GM23338 (cell line): ENCODE data around the gene MAP1LC3B. TPM values are rescaled to one million over a fixed set of nuclear protein-coding genes. Genes with fewer than 3 reads are reported as not detected.

ENCODE experiments used
- ATAC-seq: fragments of 200-7000 bp; cut with Tn5 transposase; 3 replicates; pipeline ENCODE4 v1.9.1; 2020
- DNase-seq: peaks from one replicate; pipeline ENCODE4 v3.0.0-alpha.2; 2015; ENCODE audit warnings: low spot score
- H2AFZ ChIP-seq: fragments of 200-600 bp; sonication (generic); 2 replicates; pipeline ENCODE4 v1.8.0; 2016; ENCODE audit warnings: antibody characterized with exemption, mild to moderate bottlenecking, moderate library complexity
- H3F3A ChIP-seq: fragments of 200-600 bp; sonication (generic); replicated peaks from 2 replicates; pipeline ENCODE4 v1.8.0; 2017; ENCODE audit warnings: antibody characterized with exemption, mixed run types, low read depth
- H3K27ac ChIP-seq: fragments of 200-600 bp; sonication (generic); 2 replicates; pipeline ENCODE4 v1.6.1; 2016; ENCODE audit warnings: low read depth
- H3K27me3 ChIP-seq: fragments of 200-600 bp; sonication (generic); 2 replicates; pipeline ENCODE4 v1.8.0; 2016; ENCODE audit warnings: mild to moderate bottlenecking, mixed run types, moderate library complexity; ENCODE audit not compliant: insufficient read depth
- H3K36me3 ChIP-seq: fragments of 200-600 bp; sonication (generic); 2 replicates; pipeline ENCODE4 v1.8.0; 2016; ENCODE audit warnings: mild to moderate bottlenecking; ENCODE audit not compliant: insufficient read depth
- H3K4me1 ChIP-seq: fragments of 200-600 bp; sonication (generic); 2 replicates; pipeline ENCODE4 v1.8.0; 2016; ENCODE audit warnings: mild to moderate bottlenecking, moderate library complexity; ENCODE audit not compliant: insufficient read depth
- H3K4me2 ChIP-seq: fragments of 200-600 bp; sonication (generic); 2 replicates; pipeline ENCODE4 v1.7.1; 2017; ENCODE audit warnings: mixed run types
- H3K4me3 ChIP-seq: fragments of 200-600 bp; sonication (generic); 2 replicates; pipeline ENCODE4 v1.6.1; 2016; ENCODE audit warnings: mixed run types
- H3K79me2 ChIP-seq: fragments of 200-600 bp; sonication (generic); replicated peaks from 2 replicates; pipeline ENCODE4 v1.8.0; 2017; ENCODE audit warnings: mild to moderate bottlenecking; ENCODE audit not compliant: insufficient read depth
- H3K9me2 ChIP-seq: fragments of 200-600 bp; sonication (generic); 2 replicates; pipeline ENCODE4 v1.8.0; 2017; ENCODE audit not compliant: insufficient read depth
- H4K20me1 ChIP-seq: fragments of 200-600 bp; sonication (generic); replicated peaks from 2 replicates; pipeline ENCODE4 v1.8.0; 2017; ENCODE audit warnings: mild to moderate bottlenecking; ENCODE audit not compliant: insufficient read depth
- H3K27ac Mint-ChIP-seq: 2 replicates; pipeline ENCODE4 v1.8.0; 2020; ENCODE audit warnings: inconsistent platforms, mild to moderate bottlenecking, moderate library complexity, mixed read lengths
- H3K27me3 Mint-ChIP-seq: 3 replicates; pipeline ENCODE4 v1.8.0; 2022; ENCODE audit warnings: low read depth, mild to moderate bottlenecking, moderate library complexity, mixed read lengths, inconsistent platforms; ENCODE audit not compliant: insufficient read depth, poor library complexity
- H3K36me3 Mint-ChIP-seq: 3 replicates; pipeline ENCODE4 v1.8.0; 2021; ENCODE audit warnings: low read depth, mild to moderate bottlenecking, inconsistent platforms, moderate library complexity, mixed read lengths
- H3K4me1 Mint-ChIP-seq: 3 replicates; pipeline ENCODE4 v1.8.0; 2020; ENCODE audit warnings: mild to moderate bottlenecking, inconsistent platforms, mixed read lengths
- H3K4me3 Mint-ChIP-seq: 3 replicates; pipeline ENCODE4 v1.8.0; 2021; ENCODE audit warnings: moderate library complexity, mild to moderate bottlenecking, inconsistent platforms, mixed read lengths
- H3K9me3 Mint-ChIP-seq: 3 replicates; pipeline ENCODE4 v1.8.0; 2020; ENCODE audit warnings: moderate library complexity, mild to moderate bottlenecking, inconsistent platforms, mixed read lengths
- CREB1 ChIP-seq: fragments of 250-450 bp; sonication (Bioruptor Pico); IDR thresholded peaks from 2 replicates; pipeline ENCODE4 v1.5.0; 2020; ENCODE audit warnings: low read depth, mild to moderate bottlenecking, moderate library complexity
- EZH2phosphoT487 ChIP-seq: fragments of 200-600 bp; sonication (generic); IDR thresholded peaks from one replicate; pipeline ENCODE4 v1.8.1; 2018; ENCODE audit warnings: antibody characterized with exemption; ENCODE audit not compliant: unreplicated experiment
- JUNB ChIP-seq: IDR thresholded peaks from one replicate; pipeline ENCODE4 v1.6.1; 2016; ENCODE audit warnings: antibody characterized with exemption; ENCODE audit not compliant: unreplicated experiment
- POLR2AphosphoS5 ChIP-seq: IDR thresholded peaks from 2 replicates; pipeline ENCODE4 v1.6.1; 2016; ENCODE audit warnings: antibody characterized with exemption, low read depth
- STAT1 ChIP-seq: IDR thresholded peaks from one replicate; pipeline ENCODE4 v1.6.1; 2016; ENCODE audit warnings: antibody characterized with exemption; ENCODE audit not compliant: unreplicated experiment
- ZNF114 ChIP-seq: fragments of 250-450 bp; sonication (Bioruptor Pico); IDR thresholded peaks from 2 replicates; pipeline ENCODE4 v1.5.0; 2020; ENCODE audit warnings: mild to moderate bottlenecking, moderate library complexity
- ZNF331 ChIP-seq: fragments of 250-450 bp; sonication (Bioruptor Pico); IDR thresholded peaks from 2 replicates; pipeline ENCODE4 v1.5.0; 2020; ENCODE audit warnings: low read depth, mild to moderate bottlenecking, moderate library complexity
- polyA plus RNA-seq: library from polyadenylated mRNA; unstranded; fragments of >200 nt; fragmentation: Nextera tagmentation; extraction: Ambion mirVana; gene quantifications from 2 replicates; pipeline ENCODE4 v1.2.1, GENCODE V29; 2016
- total RNA-seq: library from RNA; depleted of rRNA; stranded (reverse); fragments of >200 nt; shearing (Covaris generic); gene quantifications from 2 replicates; pipeline ENCODE4 v1.2.3, GENCODE V29; 2014
- TF ChIP-seq, protein P1 (sequence below), 2 experiments: fragments of 200-600 bp in 1 of 2; sonication (generic) in 1 of 2; conservative IDR thresholded peaks; 2 replicates each; pipeline versions ENCODE4 v1.5.1 to v1.6.1; 2016 to 2017; ENCODE audit warnings: antibody characterized with exemption in 2 of 2, low read depth in 2 of 2, mild to moderate bottlenecking in 2 of 2, moderate library complexity in 1 of 2
- TF ChIP-seq, protein P2 (sequence below): IDR thresholded peaks from one replicate; pipeline ENCODE4 v1.6.1; 2018; ENCODE audit warnings: antibody characterized with exemption; ENCODE audit not compliant: unreplicated experiment
- TF ChIP-seq, protein P3 (sequence below): fragments of 250-450 bp; sonication (Bioruptor Pico); IDR thresholded peaks from 2 replicates; pipeline ENCODE4 v1.5.0; 2020; ENCODE audit warnings: mild to moderate bottlenecking, moderate library complexity
- TF ChIP-seq, protein P4 (sequence below): IDR thresholded peaks from 2 replicates; pipeline ENCODE4 v1.6.1; 2016; ENCODE audit warnings: antibody characterized with exemption

The MAP1LC3B gene
- total and polyA plus RNA-seq, 2 experiments from 2014 or later: 35.9 to 80.2 TPM

DNA sequence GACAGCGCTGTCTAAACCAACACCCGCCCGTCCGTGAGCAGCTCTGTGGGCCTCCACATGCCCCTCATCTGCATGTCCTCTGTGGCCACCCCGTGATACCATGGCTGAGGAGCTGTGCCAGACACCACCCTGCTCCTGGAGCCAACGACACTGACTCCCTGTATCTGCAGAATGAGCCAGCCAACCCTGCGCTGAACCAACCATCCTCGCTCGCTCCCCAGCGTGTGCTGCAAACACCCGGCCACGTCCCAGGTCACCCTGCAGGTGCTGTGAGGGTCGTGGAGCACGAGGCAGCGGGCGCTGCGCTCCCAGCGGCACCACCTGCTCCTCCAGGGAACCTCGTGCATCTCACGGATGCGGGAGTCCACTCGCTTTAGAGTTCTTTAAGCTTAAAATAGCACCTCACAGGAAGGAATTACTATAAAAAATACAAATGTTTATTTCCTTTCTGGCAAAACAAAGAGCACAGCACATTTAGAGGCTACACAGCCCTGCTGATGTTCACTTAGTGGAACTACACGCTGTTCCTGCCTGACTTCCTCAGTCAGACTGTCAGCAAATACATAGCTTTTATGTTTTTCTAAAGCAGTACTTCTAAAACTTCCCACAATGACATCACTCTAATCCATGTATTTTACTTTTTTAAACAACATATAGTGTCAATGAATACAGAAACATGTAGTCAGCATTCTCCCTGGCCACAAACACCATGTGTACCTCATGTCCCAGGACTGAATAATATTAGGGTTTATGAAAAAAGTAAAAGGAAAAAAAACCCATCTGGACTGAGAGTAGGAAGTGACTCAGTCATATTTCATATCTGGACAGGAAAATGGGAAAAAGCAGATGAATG is 43.5 kb downstream of the MAP1LC3B start:
- no peak for DNase-seq
- Mint-ChIP-seq H3K36me3 (peaks cover 4% of the 10 kb centered on the region; the same call in 1 of the 3 replicates), H3K4me3 (no peak overlapping the region), H3K4me1 (peaks cover 16% of the 10 kb centered on the region), H3K27ac (no peak overlapping the region), H3K27me3 (peaks cover 4% of the 10 kb centered on the region), H3K9me3 (no peaks in the 10 kb centered on the region)
- Histone ChIP-seq H3K4me2 (no peak overlapping the region), H3K4me3 (no peak overlapping the region), H2AFZ (no peak overlapping the region), H3K79me2 (peaks cover 32% of the 10 kb centered on the region), H3K4me1 (no peaks in the 10 kb centered on the region; the same call in 1 of the 2 replicates), H3K27ac (no peak overlapping the region), H3K36me3 (no peaks in the 10 kb centered on the region), H3K9me2 (no peaks in the 10 kb centered on the region), H3F3A (no peaks in the 10 kb centered on the region), H4K20me1 (peaks cover 2% of the 10 kb centered on the region; the same call in 1 of the 2 replicates), H3K27me3 (no peaks in the 10 kb centered on the region)
- no peak for ATAC-seq
- TF ChIP-seq, protein P1, sequence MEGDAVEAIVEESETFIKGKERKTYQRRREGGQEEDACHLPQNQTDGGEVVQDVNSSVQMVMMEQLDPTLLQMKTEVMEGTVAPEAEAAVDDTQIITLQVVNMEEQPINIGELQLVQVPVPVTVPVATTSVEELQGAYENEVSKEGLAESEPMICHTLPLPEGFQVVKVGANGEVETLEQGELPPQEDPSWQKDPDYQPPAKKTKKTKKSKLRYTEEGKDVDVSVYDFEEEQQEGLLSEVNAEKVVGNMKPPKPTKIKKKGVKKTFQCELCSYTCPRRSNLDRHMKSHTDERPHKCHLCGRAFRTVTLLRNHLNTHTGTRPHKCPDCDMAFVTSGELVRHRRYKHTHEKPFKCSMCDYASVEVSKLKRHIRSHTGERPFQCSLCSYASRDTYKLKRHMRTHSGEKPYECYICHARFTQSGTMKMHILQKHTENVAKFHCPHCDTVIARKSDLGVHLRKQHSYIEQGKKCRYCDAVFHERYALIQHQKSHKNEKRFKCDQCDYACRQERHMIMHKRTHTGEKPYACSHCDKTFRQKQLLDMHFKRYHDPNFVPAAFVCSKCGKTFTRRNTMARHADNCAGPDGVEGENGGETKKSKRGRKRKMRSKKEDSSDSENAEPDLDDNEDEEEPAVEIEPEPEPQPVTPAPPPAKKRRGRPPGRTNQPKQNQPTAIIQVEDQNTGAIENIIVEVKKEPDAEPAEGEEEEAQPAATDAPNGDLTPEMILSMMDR (conservative IDR thresholded peaks at IDR 0.05; ENCODE audit: low read depth in 2 of 2): no peak
- TF ChIP-seq JUNB: no peak
- TF ChIP-seq, protein P2, sequence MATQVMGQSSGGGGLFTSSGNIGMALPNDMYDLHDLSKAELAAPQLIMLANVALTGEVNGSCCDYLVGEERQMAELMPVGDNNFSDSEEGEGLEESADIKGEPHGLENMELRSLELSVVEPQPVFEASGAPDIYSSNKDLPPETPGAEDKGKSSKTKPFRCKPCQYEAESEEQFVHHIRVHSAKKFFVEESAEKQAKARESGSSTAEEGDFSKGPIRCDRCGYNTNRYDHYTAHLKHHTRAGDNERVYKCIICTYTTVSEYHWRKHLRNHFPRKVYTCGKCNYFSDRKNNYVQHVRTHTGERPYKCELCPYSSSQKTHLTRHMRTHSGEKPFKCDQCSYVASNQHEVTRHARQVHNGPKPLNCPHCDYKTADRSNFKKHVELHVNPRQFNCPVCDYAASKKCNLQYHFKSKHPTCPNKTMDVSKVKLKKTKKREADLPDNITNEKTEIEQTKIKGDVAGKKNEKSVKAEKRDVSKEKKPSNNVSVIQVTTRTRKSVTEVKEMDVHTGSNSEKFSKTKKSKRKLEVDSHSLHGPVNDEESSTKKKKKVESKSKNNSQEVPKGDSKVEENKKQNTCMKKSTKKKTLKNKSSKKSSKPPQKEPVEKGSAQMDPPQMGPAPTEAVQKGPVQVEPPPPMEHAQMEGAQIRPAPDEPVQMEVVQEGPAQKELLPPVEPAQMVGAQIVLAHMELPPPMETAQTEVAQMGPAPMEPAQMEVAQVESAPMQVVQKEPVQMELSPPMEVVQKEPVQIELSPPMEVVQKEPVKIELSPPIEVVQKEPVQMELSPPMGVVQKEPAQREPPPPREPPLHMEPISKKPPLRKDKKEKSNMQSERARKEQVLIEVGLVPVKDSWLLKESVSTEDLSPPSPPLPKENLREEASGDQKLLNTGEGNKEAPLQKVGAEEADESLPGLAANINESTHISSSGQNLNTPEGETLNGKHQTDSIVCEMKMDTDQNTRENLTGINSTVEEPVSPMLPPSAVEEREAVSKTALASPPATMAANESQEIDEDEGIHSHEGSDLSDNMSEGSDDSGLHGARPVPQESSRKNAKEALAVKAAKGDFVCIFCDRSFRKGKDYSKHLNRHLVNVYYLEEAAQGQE: no peak
- no peak for TF ChIP-seq EZH2phosphoT487
- no peak for TF ChIP-seq ZNF331 (CRISPR knock-in tag)
- TF ChIP-seq ZNF114 (CRISPR knock-in tag): no peak
- TF ChIP-seq STAT1: no peak
- TF ChIP-seq, protein P3, sequence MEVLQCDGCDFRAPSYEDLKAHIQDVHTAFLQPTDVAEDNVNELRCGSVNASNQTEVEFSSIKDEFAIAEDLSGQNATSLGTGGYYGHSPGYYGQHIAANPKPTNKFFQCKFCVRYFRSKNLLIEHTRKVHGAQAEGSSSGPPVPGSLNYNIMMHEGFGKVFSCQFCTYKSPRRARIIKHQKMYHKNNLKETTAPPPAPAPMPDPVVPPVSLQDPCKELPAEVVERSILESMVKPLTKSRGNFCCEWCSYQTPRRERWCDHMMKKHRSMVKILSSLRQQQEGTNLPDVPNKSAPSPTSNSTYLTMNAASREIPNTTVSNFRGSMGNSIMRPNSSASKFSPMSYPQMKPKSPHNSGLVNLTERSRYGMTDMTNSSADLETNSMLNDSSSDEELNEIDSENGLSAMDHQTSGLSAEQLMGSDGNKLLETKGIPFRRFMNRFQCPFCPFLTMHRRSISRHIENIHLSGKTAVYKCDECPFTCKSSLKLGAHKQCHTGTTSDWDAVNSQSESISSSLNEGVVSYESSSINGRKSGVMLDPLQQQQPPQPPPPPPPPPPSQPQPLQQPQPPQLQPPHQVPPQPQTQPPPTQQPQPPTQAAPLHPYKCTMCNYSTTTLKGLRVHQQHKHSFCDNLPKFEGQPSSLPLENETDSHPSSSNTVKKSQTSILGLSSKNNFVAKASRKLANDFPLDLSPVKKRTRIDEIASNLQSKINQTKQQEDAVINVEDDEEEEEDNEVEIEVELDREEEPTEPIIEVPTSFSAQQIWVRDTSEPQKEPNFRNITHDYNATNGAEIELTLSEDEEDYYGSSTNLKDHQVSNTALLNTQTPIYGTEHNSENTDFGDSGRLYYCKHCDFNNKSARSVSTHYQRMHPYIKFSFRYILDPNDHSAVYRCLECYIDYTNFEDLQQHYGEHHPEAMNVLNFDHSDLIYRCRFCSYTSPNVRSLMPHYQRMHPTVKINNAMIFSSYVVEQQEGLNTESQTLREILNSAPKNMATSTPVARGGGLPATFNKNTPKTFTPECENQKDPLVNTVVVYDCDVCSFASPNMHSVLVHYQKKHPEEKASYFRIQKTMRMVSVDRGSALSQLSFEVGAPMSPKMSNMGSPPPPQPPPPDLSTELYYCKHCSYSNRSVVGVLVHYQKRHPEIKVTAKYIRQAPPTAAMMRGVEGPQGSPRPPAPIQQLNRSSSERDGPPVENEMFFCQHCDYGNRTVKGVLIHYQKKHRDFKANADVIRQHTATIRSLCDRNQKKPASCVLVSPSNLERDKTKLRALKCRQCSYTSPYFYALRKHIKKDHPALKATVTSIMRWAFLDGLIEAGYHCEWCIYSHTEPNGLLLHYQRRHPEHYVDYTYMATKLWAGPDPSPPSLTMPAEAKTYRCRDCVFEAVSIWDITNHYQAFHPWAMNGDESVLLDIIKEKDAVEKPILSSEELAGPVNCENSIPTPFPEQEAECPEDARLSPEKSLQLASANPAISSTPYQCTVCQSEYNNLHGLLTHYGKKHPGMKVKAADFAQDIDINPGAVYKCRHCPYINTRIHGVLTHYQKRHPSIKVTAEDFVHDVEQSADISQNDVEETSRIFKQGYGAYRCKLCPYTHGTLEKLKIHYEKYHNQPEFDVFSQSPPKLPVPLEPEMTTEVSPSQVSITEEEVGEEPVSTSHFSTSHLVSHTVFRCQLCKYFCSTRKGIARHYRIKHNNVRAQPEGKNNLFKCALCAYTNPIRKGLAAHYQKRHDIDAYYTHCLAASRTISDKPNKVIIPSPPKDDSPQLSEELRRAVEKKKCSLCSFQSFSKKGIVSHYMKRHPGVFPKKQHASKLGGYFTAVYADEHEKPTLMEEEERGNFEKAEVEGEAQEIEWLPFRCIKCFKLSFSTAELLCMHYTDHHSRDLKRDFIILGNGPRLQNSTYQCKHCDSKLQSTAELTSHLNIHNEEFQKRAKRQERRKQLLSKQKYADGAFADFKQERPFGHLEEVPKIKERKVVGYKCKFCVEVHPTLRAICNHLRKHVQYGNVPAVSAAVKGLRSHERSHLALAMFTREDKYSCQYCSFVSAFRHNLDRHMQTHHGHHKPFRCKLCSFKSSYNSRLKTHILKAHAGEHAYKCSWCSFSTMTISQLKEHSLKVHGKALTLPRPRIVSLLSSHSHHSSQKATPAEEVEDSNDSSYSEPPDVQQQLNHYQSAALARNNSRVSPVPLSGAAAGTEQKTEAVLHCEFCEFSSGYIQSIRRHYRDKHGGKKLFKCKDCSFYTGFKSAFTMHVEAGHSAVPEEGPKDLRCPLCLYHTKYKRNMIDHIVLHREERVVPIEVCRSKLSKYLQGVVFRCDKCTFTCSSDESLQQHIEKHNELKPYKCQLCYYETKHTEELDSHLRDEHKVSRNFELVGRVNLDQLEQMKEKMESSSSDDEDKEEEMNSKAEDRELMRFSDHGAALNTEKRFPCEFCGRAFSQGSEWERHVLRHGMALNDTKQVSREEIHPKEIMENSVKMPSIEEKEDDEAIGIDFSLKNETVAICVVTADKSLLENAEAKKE: no peak
- TF ChIP-seq CREB1 (CRISPR knock-in tag): no peak
- TF ChIP-seq, protein P4, sequence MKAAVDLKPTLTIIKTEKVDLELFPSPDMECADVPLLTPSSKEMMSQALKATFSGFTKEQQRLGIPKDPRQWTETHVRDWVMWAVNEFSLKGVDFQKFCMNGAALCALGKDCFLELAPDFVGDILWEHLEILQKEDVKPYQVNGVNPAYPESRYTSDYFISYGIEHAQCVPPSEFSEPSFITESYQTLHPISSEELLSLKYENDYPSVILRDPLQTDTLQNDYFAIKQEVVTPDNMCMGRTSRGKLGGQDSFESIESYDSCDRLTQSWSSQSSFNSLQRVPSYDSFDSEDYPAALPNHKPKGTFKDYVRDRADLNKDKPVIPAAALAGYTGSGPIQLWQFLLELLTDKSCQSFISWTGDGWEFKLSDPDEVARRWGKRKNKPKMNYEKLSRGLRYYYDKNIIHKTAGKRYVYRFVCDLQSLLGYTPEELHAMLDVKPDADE: no peak
- no peak for TF ChIP-seq POLR2AphosphoS5
